OCI-LY7 (cell line): ENCODE measurements around the gene PCDH18.

Experiments
- EZH2phosphoT487 ChIP-seq: fragments of 200-600 bp; sonication (generic); IDR thresholded peaks from 2 replicates; pipeline ENCODE4 v1.6.1; 2018; ENCODE audit warnings: low read depth, borderline replicate concordance, mild to moderate bottlenecking, mixed run types, antibody characterized with exemption, low read length, moderate library complexity, mixed read lengths
- TF ChIP-seq, protein P1 (sequence below): fragments of 200-600 bp; sonication (generic); conservative IDR thresholded peaks from 2 replicates; pipeline ENCODE4 v1.5.1; 2014; ENCODE audit warnings: mild to moderate bottlenecking, antibody characterized with exemption, low read length, moderate library complexity, mixed read lengths

GRCh38 chr4:137543198-137543597 lies 10.9 kb upstream of the PCDH18 start:
- no peak for TF ChIP-seq EZH2phosphoT487
- TF ChIP-seq, protein P1, sequence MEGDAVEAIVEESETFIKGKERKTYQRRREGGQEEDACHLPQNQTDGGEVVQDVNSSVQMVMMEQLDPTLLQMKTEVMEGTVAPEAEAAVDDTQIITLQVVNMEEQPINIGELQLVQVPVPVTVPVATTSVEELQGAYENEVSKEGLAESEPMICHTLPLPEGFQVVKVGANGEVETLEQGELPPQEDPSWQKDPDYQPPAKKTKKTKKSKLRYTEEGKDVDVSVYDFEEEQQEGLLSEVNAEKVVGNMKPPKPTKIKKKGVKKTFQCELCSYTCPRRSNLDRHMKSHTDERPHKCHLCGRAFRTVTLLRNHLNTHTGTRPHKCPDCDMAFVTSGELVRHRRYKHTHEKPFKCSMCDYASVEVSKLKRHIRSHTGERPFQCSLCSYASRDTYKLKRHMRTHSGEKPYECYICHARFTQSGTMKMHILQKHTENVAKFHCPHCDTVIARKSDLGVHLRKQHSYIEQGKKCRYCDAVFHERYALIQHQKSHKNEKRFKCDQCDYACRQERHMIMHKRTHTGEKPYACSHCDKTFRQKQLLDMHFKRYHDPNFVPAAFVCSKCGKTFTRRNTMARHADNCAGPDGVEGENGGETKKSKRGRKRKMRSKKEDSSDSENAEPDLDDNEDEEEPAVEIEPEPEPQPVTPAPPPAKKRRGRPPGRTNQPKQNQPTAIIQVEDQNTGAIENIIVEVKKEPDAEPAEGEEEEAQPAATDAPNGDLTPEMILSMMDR: no peak
